Melanocyte of skin (primary cell): Measurements from ENCODE around the gene PCDHGB2. TPM values are rescaled to one million over a fixed set of nuclear protein-coding genes. Genes with fewer than 3 reads are reported as not detected.

Experiments used
- total RNA-seq, 2 donors: library from RNA; depleted of rRNA; stranded (reverse); fragments of >200 nt; gene quantifications; 2 replicates each; pipeline ENCODE4 v1.2.3, GENCODE V29; 2012

Gene PCDHGB2
- total RNA-seq, 2 donors = 0.67 to 1.0 TPM

GRCh38 chr5:141397756-141398551 lies 38.2 kb downstream of the PCDHGB2 start, which contains the start of gene PCDHGB5:
Gene PCDHGB5, plus strand, starts transcription at chr5:141397947. Its CDS starts 181 bp downstream, at chr5:141398128.

DNA sequence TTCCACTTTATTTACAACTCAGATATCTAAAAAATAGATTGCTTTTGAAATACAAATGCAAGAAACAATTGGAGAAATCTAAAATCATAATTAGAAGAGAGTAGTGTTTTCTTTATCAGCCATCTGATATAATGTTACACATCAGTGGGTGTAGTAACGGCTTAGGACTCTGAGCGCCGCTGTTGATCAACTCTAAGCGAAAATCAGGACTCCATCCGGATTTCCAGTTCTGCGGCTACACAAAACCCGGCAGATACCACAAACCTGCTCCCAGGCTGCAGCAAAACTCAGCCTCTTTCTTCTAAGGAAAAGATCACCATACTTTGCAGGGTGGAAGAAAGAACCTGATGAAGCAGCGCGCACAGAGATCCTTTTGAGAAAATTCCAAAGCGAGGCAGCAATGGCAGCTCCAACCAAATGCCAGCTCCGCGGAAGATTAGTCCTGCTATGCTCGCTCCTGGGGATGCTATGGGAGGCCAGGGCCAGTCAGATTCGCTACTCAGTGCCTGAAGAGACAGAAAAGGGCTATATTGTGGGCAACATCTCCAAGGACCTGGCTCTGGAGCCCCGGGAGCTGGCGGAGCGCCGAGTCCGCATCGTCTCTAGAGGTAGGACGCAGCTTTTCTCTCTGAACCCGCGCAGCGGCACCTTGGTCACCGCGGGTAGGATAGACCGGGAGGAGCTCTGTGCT lies 42.9 kb downstream of the PCDHGB2 start, which contains the start of gene PCDHGA9:
Gene PCDHGA9 (plus strand): TSS at position 226 of the 691 bp plus-strand sequence. CDS start 175 bp downstream, at position 401.

GRCh38 chr5:141407790-141408505 lies 48.2 kb downstream of the PCDHGB2 start, which contains the start of gene PCDHGB6:
Gene PCDHGB6, plus strand, starts transcription at chr5:141408021. Its CDS starts 182 bp downstream, at chr5:141408203.

Other genes with a start within 250 kb of the PCDHGB2 start
- under 1 TPM in 1 of 2 donors, not detected in 1; 0.69 TPM for gene PCDHB4, start 238.2 kb upstream of the PCDHGB2 start, total RNA-seq
- under 1 TPM in 1 of 2 donors, not detected in 1; 0.69 TPM for gene PCDHB5, start 224.8 kb upstream of the PCDHGB2 start, total RNA-seq
- not detected for gene PCDHB6, start 209.9 kb upstream of the PCDHGB2 start, total RNA-seq
- gene PCDHB7, start 187.3 kb upstream of the PCDHGB2 start, total RNA-seq = under 1 TPM; under 0.01 TPM
- gene PCDHB8, start 182.2 kb upstream of the PCDHGB2 start, total RNA-seq = under 1 TPM in 1 of 2 donors, not detected in 1; under 0.01 TPM
- not detected for gene PCDHB16, start 177.6 kb upstream of the PCDHGB2 start, total RNA-seq
- under 1 TPM in 1 of 2 donors, not detected in 1; under 0.01 TPM for gene PCDHB9, start 172.8 kb upstream of the PCDHGB2 start, total RNA-seq
- gene PCDHB10, start 167.6 kb upstream of the PCDHGB2 start, total RNA-seq = under 1 TPM in 1 of 2 donors, not detected in 1; under 0.01 TPM
- not detected for gene PCDHB11, start 160.4 kb upstream of the PCDHGB2 start, total RNA-seq
- gene PCDHB12, start 151.3 kb upstream of the PCDHGB2 start, total RNA-seq = under 1 TPM in 1 of 2 donors, not detected in 1; under 0.01 TPM
- under 1 TPM; under 0.01 to 0.34 TPM for gene PCDHB13, start 146.1 kb upstream of the PCDHGB2 start, total RNA-seq
- under 1 TPM in 1 of 2 donors, not detected in 1; under 0.01 TPM for gene PCDHB14, start 136.7 kb upstream of the PCDHGB2 start, total RNA-seq
- not detected for gene PCDHB15, start 114.6 kb upstream of the PCDHGB2 start, total RNA-seq
- not detected for gene SLC25A2, start 55.9 kb upstream of the PCDHGB2 start, total RNA-seq
- 10 to 100 TPM; 24.8 to 46.6 TPM for gene TAF7, start 39.2 kb upstream of the PCDHGB2 start, total RNA-seq
- gene PCDHGA1, start 29.5 kb upstream of the PCDHGB2 start, total RNA-seq = under 1 TPM; under 0.01 TPM
- gene PCDHGA2, start 21.2 kb upstream of the PCDHGB2 start, total RNA-seq = under 1 TPM; 0.67 to 0.69 TPM
- under 1 TPM; 0.67 to 0.69 TPM for gene PCDHGA3, start 16.2 kb upstream of the PCDHGB2 start, total RNA-seq
- gene PCDHGB1, start 9.9 kb upstream of the PCDHGB2 start, total RNA-seq = under 1 TPM; 0.33 to 0.69 TPM
- 1 to 10 TPM in 1 of 2 donors, under 1 TPM in 1; 0.67 to 1.0 TPM for gene PCDHGA4, start 5.0 kb upstream of the PCDHGB2 start, total RNA-seq
- gene PCDHGA5, start 4.2 kb downstream of the PCDHGB2 start, total RNA-seq = under 1 TPM; under 0.01 to 0.69 TPM
- under 1 TPM; 0.69 to 1.00 TPM for gene PCDHGB3, start 10.2 kb downstream of the PCDHGB2 start, total RNA-seq
- gene PCDHGA6, start 13.9 kb downstream of the PCDHGB2 start, total RNA-seq = 1 to 10 TPM in 1 of 2 donors, under 1 TPM in 1; 1.00 to 2.1 TPM
- gene PCDHGA7, start 22.7 kb downstream of the PCDHGB2 start, total RNA-seq = 1 to 10 TPM in 1 of 2 donors, under 1 TPM in 1; 0.67 to 1.0 TPM
- gene PCDHGB4, start 27.7 kb downstream of the PCDHGB2 start, total RNA-seq = 1 to 10 TPM; 5.3 to 5.9 TPM
- gene PCDHGA8, start 32.6 kb downstream of the PCDHGB2 start, total RNA-seq = under 1 TPM; 0.34 to 0.67 TPM
- 10 to 100 TPM in 1 of 2 donors, 1 to 10 TPM in 1; 8.7 to 12.0 TPM for gene PCDHGB5, start 38.0 kb downstream of the PCDHGB2 start, total RNA-seq
- gene PCDHGA9, start 42.8 kb downstream of the PCDHGB2 start, total RNA-seq = 1 to 10 TPM in 1 of 2 donors, under 1 TPM in 1; 1.00 to 1.4 TPM
- 1 to 10 TPM; 1.4 to 1.7 TPM for gene PCDHGB6, start 48.0 kb downstream of the PCDHGB2 start, total RNA-seq
- 1 to 10 TPM; 4.5 to 5.0 TPM for gene PCDHGA10, start 53.0 kb downstream of the PCDHGB2 start, total RNA-seq
- gene PCDHGB7, start 57.7 kb downstream of the PCDHGB2 start, total RNA-seq = 1 to 10 TPM; 3.7 to 3.8 TPM
- gene PCDHGA11, start 61.1 kb downstream of the PCDHGB2 start, total RNA-seq = 1 to 10 TPM; 3.7 to 4.8 TPM
- gene PCDHGA12, start 70.5 kb downstream of the PCDHGB2 start, total RNA-seq = 10 to 100 TPM; 28.0 to 36.8 TPM
- 10 to 100 TPM; 50.2 to 64.6 TPM for gene PCDHGC3, start 116.0 kb downstream of the PCDHGB2 start, total RNA-seq
- 1 to 10 TPM; 1.4 to 1.7 TPM for gene PCDHGC4, start 125.0 kb downstream of the PCDHGB2 start, total RNA-seq
- gene PCDHGC5, start 129.1 kb downstream of the PCDHGB2 start, total RNA-seq = 1 to 10 TPM; 1.0 to 2.0 TPM